ENCODE measurements around the gene G0S2.

DNA sequence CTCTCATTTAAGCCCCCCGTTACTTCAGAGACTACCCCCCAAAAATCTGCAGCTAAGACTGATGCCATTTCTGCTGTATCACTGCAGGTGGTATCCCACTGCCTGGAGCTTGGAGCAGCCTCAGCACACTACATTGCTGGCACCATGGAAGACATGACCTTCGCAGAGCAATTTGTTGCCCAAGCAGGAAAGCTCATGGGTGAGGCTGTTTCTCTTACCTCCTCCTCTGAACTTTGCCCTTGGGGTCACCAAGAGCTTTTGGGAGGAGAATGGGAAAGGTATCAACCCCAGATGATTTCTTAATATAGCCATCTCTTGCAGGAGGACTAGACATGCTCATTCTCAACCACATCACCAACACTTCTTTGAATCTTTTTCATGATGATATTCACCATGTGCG lies 31.4 kb downstream of the G0S2 start:
- no peak for TF ChIP-seq CTCF (IDR thresholded peaks at IDR 0.05; ENCODE audit: low read length)
- no peak for TF ChIP-seq EZH2 (IDR thresholded peaks at IDR 0.05; ENCODE audit: borderline replicate concordance, low read length)

Measured in OCI-LY1 (cell line).